ENCODE results near the gene ARIH2. TPM values are rescaled to one million over a fixed set of nuclear protein-coding genes. Genes with fewer than 3 reads are reported as not detected.

Gene ARIH2
- total RNA-seq, 4 donors from 2014 or later, result 57.9 to 148 (median 61.8) TPM

DNA sequence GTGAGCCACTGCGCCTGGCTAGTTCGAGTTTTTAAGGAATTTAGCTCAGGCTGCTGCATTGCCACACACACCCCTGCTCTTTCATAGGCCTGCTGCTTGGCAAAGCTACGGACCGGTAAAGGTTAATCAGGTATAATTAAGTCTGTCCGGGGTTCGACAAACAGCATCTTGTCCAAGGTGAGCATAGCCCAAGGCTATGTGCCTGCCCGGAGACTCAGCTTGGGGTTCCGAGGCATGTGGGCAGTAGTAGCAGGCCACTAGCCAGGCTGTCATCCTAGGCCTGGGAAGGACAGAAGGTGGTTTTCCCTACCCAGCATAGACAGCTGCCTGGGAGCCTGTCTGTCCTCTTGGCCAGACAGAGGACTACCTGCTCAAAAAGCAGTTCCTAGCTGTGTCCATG is 78.0 kb downstream of the ARIH2 start:
- Histone ChIP-seq H3K4me3 (no peak overlapping the region), H3K9me3 (no peaks in the 10 kb centered on the region), H3K36me3 (peaks cover 18% of the 10 kb centered on the region), H3K4me1 (peaks cover 8% of the 10 kb centered on the region), H3K27ac (no peak overlapping the region), H3K27me3 (no peaks in the 10 kb centered on the region)
- TF ChIP-seq POLR2AphosphoS5 (IDR thresholded peaks at IDR 0.05) (no peak), EP300 (IDR thresholded peaks at IDR 0.05) (no peak)
- DNase-seq (ENCODE audit: low spot score in 2 of 2), result no peak
- WGBS, result 89% methylated on average over 6 of the region's 8 CpGs

DNA sequence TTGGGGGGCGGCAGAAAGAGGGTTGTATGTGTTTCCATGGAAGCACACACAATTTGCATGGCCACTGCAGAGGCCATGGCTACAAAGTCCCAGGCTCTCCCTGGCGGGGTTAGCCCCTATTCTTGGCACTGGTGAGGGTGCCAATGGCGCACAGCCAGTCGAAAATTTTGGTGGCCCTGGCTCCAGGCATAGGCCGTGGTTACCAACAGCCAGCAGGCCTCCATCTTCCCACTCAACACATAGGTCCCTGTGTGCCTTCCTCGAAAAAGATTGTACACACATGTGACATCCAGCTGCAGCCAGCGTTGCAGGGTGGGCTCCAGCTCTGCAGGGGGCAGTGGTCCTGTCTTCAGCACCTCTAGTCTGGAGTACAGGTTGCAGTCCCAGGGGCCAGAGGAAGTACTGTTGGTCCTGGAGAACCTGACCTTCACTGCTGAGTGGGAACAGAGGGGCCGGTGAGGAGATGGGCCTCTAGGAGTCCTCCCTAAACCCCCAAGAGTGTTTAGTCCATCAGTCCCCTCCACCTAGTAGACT is 78.5 kb downstream of the ARIH2 start:
- Histone ChIP-seq H3K27ac (no peak overlapping the region), H3K9me3 (no peaks in the 10 kb centered on the region), H3K36me3 (peaks cover 18% of the 10 kb centered on the region), H3K4me1 (peaks cover 2% of the 10 kb centered on the region), H3K27me3 (no peaks in the 10 kb centered on the region), H3K4me3 (no peak overlapping the region)
- DNase-seq (ENCODE audit: low spot score in 2 of 2), result no peak
- TF ChIP-seq POLR2AphosphoS5 (IDR thresholded peaks at IDR 0.05) (no peak), POLR2A (IDR thresholded peaks at IDR 0.05) (no peak), EP300 (IDR thresholded peaks at IDR 0.05) (no peak)
- TF ChIP-seq, protein P1, sequence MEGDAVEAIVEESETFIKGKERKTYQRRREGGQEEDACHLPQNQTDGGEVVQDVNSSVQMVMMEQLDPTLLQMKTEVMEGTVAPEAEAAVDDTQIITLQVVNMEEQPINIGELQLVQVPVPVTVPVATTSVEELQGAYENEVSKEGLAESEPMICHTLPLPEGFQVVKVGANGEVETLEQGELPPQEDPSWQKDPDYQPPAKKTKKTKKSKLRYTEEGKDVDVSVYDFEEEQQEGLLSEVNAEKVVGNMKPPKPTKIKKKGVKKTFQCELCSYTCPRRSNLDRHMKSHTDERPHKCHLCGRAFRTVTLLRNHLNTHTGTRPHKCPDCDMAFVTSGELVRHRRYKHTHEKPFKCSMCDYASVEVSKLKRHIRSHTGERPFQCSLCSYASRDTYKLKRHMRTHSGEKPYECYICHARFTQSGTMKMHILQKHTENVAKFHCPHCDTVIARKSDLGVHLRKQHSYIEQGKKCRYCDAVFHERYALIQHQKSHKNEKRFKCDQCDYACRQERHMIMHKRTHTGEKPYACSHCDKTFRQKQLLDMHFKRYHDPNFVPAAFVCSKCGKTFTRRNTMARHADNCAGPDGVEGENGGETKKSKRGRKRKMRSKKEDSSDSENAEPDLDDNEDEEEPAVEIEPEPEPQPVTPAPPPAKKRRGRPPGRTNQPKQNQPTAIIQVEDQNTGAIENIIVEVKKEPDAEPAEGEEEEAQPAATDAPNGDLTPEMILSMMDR (IDR thresholded peaks at IDR 0.05), result no peak
- 100% methylated on average over 3 of the region's 8 CpGs for WGBS

DNA sequence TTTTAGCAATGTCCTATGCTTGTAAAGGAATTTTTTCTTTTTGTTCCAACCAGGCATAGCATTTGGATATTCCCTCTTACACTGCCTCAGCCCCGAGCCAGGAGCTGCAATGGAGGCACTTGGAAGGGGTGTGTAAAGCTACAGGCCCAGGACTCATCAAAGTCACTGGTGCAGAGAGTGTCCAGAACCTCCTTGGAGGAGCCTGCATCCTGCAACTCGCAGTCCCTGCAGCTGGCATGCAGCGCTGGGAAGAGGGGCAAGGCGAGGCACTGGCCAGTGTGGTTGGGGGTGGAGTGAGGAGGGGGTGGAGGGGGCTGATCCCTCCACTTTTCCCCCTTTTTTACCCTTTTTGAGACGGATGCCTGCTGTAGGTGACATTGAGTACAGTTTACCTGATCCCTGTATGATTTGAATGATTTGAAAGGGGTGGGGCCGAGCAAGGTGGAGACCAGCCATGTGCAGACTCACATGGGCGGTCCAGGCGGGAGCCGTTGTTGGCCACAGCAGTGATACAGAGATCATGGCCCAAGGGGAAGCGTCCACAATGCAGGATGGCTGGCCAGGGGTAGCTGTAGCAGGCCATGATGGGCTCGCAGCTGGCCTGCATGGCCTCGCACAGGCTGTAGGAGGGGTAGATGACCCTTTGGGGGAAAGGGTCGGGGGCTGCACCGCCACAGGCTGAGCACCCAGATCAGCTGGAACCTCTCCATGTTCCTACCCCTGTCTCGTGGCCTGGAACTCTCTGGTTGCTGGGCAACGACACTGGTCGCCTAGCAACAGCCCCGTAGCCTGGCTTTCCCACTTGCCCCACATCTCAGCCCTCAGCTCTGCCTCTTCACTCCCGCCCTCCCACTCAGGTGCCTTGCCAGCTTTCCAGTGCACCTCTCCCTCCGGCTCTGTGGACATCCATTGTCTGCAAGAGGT is 79.3 kb downstream of the ARIH2 start:
- peaks cover 18% of the 10 kb centered on the region for H3K36me3 ChIP-seq
- DNase-seq (ENCODE audit: low spot score in 2 of 2), result no peak
- H3K4me1 ChIP-seq, result no peaks in the 10 kb centered on the region
- no peak overlapping the region for H3K27ac ChIP-seq
- H3K27me3 ChIP-seq, result no peaks in the 10 kb centered on the region
- H3K4me3 ChIP-seq, result no peak overlapping the region
- no peak for TF ChIP-seq EP300 (IDR thresholded peaks at IDR 0.05)
- TF ChIP-seq POLR2AphosphoS5 (IDR thresholded peaks at IDR 0.05), result no peak
- TF ChIP-seq, protein P1 (IDR thresholded peaks at IDR 0.05), result no peak
- no peak for TF ChIP-seq POLR2A (IDR thresholded peaks at IDR 0.05)
- 85% methylated on average over 17 of the region's 20 CpGs for WGBS
- no peaks in the 10 kb centered on the region for H3K9me3 ChIP-seq

DNA sequence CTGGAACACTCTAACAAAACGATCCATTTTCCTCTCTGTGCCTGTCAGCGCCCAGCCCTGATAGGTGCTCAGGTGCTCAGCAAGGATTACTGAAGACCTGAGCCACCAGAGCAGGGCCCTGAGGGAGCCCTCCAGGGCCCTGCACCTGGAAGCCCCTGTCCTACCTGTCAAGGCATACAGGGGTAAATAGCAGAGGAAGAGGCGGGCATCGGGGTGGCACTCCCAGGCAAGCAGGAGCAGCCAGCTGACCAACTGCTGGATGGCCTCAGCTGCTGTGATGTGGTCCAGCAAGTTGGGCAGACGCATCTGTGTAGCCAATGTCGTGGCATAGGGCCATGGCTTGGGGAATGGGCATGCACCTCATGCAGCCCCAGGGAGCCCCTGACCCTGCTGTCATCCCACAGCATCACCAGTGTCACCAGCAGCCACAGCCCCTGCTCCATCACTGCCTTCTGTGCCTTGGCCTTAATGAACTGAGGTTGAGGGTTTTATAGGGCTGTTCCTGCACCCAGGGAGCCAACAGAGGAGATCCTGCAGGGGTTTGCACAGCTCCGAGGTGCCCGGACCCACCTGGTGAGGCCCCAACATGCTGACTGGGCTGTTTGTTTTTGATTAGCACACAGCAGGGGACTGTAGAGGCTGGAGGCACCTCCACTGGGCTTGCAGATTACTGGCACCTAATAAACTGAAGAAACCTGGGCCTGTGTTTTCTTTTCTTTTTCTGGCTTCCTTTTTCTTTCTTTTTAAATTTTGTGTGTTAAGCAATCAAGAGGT is 80.6 kb downstream of the ARIH2 start:
- WGBS, result 75% methylated on average over 4 of the region's 8 CpGs
- Histone ChIP-seq H3K36me3 (peaks cover 15% of the 10 kb centered on the region), H3K27ac (no peak overlapping the region), H3K9me3 (no peaks in the 10 kb centered on the region), H3K4me1 (no peaks in the 10 kb centered on the region), H3K27me3 (no peaks in the 10 kb centered on the region), H3K4me3 (no peak overlapping the region)
- DNase-seq (ENCODE audit: low spot score in 2 of 2), result no peak
- TF ChIP-seq POLR2A (IDR thresholded peaks at IDR 0.05), result no peak
- no peak for TF ChIP-seq POLR2AphosphoS5 (IDR thresholded peaks at IDR 0.05)
- TF ChIP-seq EP300 (IDR thresholded peaks at IDR 0.05), result no peak

DNA sequence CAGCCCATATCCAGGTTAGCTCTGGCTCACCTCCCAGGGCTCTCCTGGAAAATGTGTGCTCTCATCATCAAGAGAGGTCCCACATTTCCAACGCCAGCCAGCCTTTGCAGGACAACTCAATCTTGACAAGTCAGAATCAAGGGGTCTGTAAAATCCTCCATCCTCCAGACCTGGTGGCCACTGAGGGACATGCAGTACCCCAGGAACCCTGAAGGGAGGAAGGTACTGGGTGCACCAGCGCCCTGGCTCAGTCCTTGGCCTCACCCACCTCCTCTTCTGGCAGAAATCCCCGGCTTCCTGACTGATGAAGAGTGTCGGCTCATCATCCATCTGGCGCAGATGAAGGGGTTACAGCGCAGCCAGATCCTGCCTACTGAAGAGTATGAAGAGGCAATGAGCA is 82.5 kb downstream of the ARIH2 start:
- DNase-seq (ENCODE audit: low spot score in 2 of 2), result no peak
- Histone ChIP-seq H3K36me3 (peaks cover 14% of the 10 kb centered on the region), H3K27me3 (no peaks in the 10 kb centered on the region), H3K4me3 (no peak overlapping the region), H3K27ac (no peak overlapping the region), H3K4me1 (peaks cover 6% of the 10 kb centered on the region), H3K9me3 (no peaks in the 10 kb centered on the region)
- TF ChIP-seq POLR2AphosphoS5 (IDR thresholded peaks at IDR 0.05), result no peak
- no peak for TF ChIP-seq EP300 (IDR thresholded peaks at IDR 0.05)
- TF ChIP-seq, protein P1 (IDR thresholded peaks at IDR 0.05), result no peak
- TF ChIP-seq POLR2A (IDR thresholded peaks at IDR 0.05), result no peak
- 83% methylated on average over 1 of the region's 6 CpGs for WGBS
